GM21526 (cell line): ENCODE results near the gene CFD.

Experiments used
- ATAC-seq: cut with Tn5 transposase; IDR thresholded peaks from one replicate; pipeline ENCODE4 v1.9.1; 2021; ENCODE audit warnings: moderate library complexity; ENCODE audit not compliant: unreplicated experiment, low FRiP score

CFD gene

GRCh38 chr19:902093-902370, 42.6 kb downstream of the CFD start:
- no peak for ATAC-seq

DNA sequence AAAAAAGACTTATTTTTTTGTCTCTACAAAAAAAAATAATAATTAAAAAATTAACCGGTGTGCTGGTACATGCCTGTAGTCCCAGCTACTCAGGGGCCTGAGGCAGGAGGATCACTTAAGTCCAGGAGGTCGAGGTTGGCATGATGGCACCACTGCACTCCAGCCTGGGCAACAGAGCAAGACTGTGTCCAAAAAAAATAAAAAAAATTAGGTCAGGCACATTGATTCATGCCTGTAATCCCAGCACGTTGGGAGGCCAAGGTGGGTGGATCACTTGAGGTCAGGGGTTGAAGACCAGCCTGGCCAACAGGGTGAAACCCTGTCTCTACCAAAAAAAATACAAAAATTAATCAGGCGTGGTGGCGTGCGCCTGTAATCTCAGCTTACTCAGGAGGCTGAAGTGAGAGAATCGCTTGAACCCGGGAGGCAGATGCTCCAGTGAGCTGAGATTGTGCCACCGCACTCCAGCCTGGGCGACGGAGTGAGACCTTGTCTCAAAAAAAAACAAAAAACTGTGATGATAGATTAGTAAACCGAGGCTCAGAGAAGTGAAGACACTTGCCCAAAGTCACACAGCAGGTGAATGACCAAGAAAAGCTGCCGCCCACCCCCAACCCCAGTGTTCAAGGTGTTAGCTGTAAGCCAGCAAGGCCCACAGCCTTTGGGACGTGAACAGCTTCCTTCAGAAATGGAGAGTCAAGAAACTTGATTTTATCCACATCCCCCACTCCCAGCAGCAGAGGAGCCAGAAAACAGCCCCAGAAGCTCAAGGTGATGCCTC, 43.2 kb downstream of the CFD start:
- ATAC-seq: no peak

- no peak for ATAC-seq
These were observed 43.9 kb downstream of the CFD start for GRCh38 chr19:903266-903797.

- no peak for ATAC-seq
These were observed 45.1 kb downstream of the CFD start for GRCh38 chr19:904545-904944.

GRCh38 chr19:906480-906879, 47.0 kb downstream of the CFD start:
- no peak for ATAC-seq

- no peak for ATAC-seq
These were observed 47.9 kb downstream of the CFD start for GRCh38 chr19:907183-907853.

DNA sequence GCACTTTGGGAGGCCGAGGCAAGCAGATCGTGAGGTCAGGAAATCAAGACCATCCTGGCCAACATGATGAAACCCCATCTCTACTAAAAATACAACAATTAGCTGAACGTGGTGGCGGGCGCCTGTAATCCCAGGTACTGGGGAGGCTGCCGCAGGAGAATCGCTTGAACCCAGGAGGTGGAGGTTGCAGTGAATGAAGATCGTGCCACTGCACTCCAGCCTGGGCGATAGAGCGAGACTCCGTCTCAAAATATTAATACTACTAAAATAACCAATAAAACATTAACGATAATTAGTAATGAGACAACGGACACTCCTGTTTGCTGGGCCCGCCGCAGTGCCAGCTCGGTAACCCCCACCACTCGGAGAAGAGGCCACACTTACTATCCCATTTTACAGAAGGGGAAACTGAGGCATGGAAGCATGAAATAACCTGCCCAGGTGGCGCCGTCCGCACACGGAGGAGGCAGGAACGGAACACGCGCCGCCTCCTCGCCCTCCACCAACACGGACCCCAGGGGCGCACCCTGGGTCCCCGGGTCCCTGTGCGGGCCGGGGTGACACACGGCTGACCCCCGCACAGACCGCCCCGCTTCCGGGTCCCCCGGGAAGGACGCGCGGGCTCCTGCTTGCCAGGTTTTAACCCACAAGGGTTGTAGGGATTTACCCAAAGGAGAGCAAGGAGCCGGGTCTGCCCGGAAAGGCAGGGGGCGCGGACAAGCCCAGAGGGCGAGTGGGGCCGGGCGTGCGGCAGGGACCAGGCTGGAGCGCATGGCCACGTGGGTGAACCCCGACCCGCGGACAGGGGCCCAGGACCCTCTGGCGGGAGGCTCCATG, 52.0 kb downstream of the CFD start:
- ATAC-seq: no peak

- no peak for ATAC-seq
These were observed 53.0 kb downstream of the CFD start for GRCh38 chr19:912181-913079.
